SK-N-SH treated with all-trans-retinoic acid at 6 μM for 48 hours (cell line): ENCODE data around the gene C11orf91.
"Not testable (repeated sequence)": the region's sequence is repeated elsewhere in the genome, so short reads cannot be mapped to it uniquely, and the experiment has no call there.

Experiments used
- ARNTL ChIP-seq: fragments of 450-650 bp; formaldehyde crosslinking; IDR thresholded peaks from 2 replicates; pipeline ENCODE4 v1.5.0; 2020; ENCODE audit warnings: low read depth, mild to moderate bottlenecking, moderate library complexity, borderline replicate concordance
- ISL1 ChIP-seq: fragments of 250-450 bp; sonication (Bioruptor Pico); IDR thresholded peaks from 2 replicates; pipeline ENCODE4 v2.1.2; 2022; ENCODE audit warnings: mild to moderate bottlenecking, moderate library complexity
- OSR1 ChIP-seq: fragments of 250-450 bp; sonication (Bioruptor Pico); IDR thresholded peaks from 2 replicates; pipeline ENCODE4 v1.8.0; 2022; ENCODE audit warnings: moderate library complexity, mild to moderate bottlenecking, inconsistent platforms
- RARB ChIP-seq: fragments of 250-450 bp; sonication (Bioruptor Pico); IDR thresholded peaks from 2 replicates; pipeline ENCODE4 v1.8.0; 2021; ENCODE audit warnings: mild to moderate bottlenecking, moderate library complexity
- SNAI2 ChIP-seq: fragments of 250-450 bp; sonication (Bioruptor Pico); IDR thresholded peaks from 2 replicates; pipeline ENCODE4 v1.5.0; 2020; ENCODE audit warnings: mild to moderate bottlenecking, moderate library complexity
- TCF4 ChIP-seq: fragments of 250-450 bp; sonication (Bioruptor Pico); IDR thresholded peaks from 2 replicates; pipeline ENCODE4 v1.8.0; 2021; ENCODE audit warnings: mild to moderate bottlenecking, moderate library complexity, borderline replicate concordance
- ZC3H10 ChIP-seq: fragments of 250-450 bp; sonication (Bioruptor Pico); IDR thresholded peaks from 2 replicates; pipeline ENCODE4 v1.5.1; 2021; ENCODE audit warnings: mild to moderate bottlenecking, moderate library complexity
- ZFP30 ChIP-seq: fragments of 450-650 bp; formaldehyde crosslinking; IDR thresholded peaks from 2 replicates; pipeline ENCODE4 v1.5.0; 2022; ENCODE audit warnings: mild to moderate bottlenecking, moderate library complexity
- ZNF565 ChIP-seq: fragments of 450-650 bp; formaldehyde crosslinking; conservative IDR thresholded peaks from 2 replicates; pipeline ENCODE4 v1.5.0; 2020; ENCODE audit warnings: low read depth, mild to moderate bottlenecking, moderate library complexity
- ZNF70 ChIP-seq: fragments of 450-650 bp; formaldehyde crosslinking; IDR thresholded peaks from 2 replicates; pipeline ENCODE4 v1.5.0; 2020; ENCODE audit warnings: mild to moderate bottlenecking, moderate library complexity
- TF ChIP-seq, protein P1 (sequence below): fragments of 250-450 bp; sonication (Bioruptor Pico); IDR thresholded peaks from 2 replicates; pipeline ENCODE4 v1.8.0; 2020; ENCODE audit warnings: mild to moderate bottlenecking, moderate library complexity, borderline replicate concordance
- TF ChIP-seq, protein P2 (sequence below): fragments of 250-450 bp; sonication (Bioruptor Pico); IDR thresholded peaks from 2 replicates; pipeline ENCODE4 v1.5.0; 2020; ENCODE audit warnings: mild to moderate bottlenecking, moderate library complexity
- TF ChIP-seq, protein P3 (sequence below): fragments of 250-450 bp; sonication (Bioruptor Pico); IDR thresholded peaks from 2 replicates; pipeline ENCODE4 v1.5.1; 2020; ENCODE audit warnings: low read depth, mild to moderate bottlenecking, moderate library complexity
- TF ChIP-seq, protein P4 (sequence below): fragments of 250-450 bp; sonication (Bioruptor Pico); IDR thresholded peaks from 2 replicates; pipeline ENCODE4 v1.8.0; 2021; ENCODE audit warnings: low read depth, mild to moderate bottlenecking, moderate library complexity, borderline replicate concordance

- TF ChIP-seq, protein P1, sequence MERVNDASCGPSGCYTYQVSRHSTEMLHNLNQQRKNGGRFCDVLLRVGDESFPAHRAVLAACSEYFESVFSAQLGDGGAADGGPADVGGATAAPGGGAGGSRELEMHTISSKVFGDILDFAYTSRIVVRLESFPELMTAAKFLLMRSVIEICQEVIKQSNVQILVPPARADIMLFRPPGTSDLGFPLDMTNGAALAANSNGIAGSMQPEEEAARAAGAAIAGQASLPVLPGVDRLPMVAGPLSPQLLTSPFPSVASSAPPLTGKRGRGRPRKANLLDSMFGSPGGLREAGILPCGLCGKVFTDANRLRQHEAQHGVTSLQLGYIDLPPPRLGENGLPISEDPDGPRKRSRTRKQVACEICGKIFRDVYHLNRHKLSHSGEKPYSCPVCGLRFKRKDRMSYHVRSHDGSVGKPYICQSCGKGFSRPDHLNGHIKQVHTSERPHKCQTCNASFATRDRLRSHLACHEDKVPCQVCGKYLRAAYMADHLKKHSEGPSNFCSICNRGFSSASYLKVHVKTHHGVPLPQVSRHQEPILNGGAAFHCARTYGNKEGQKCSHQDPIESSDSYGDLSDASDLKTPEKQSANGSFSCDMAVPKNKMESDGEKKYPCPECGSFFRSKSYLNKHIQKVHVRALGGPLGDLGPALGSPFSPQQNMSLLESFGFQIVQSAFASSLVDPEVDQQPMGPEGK (CRISPR knock-in tag): not testable (repeated sequence)
- TF ChIP-seq TCF4 (CRISPR knock-in tag); ISL1 (CRISPR knock-in tag); RARB (CRISPR knock-in tag); ZNF565 (CRISPR knock-in tag); ZC3H10; SNAI2 (CRISPR knock-in tag); ARNTL (CRISPR knock-in tag); ZNF70 (CRISPR knock-in tag); ZFP30; OSR1 (CRISPR knock-in tag): not testable (repeated sequence)
- TF ChIP-seq, protein P2, sequence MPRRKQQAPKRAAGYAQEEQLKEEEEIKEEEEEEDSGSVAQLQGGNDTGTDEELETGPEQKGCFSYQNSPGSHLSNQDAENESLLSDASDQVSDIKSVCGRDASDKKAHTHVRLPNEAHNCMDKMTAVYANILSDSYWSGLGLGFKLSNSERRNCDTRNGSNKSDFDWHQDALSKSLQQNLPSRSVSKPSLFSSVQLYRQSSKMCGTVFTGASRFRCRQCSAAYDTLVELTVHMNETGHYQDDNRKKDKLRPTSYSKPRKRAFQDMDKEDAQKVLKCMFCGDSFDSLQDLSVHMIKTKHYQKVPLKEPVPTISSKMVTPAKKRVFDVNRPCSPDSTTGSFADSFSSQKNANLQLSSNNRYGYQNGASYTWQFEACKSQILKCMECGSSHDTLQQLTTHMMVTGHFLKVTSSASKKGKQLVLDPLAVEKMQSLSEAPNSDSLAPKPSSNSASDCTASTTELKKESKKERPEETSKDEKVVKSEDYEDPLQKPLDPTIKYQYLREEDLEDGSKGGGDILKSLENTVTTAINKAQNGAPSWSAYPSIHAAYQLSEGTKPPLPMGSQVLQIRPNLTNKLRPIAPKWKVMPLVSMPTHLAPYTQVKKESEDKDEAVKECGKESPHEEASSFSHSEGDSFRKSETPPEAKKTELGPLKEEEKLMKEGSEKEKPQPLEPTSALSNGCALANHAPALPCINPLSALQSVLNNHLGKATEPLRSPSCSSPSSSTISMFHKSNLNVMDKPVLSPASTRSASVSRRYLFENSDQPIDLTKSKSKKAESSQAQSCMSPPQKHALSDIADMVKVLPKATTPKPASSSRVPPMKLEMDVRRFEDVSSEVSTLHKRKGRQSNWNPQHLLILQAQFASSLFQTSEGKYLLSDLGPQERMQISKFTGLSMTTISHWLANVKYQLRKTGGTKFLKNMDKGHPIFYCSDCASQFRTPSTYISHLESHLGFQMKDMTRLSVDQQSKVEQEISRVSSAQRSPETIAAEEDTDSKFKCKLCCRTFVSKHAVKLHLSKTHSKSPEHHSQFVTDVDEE (CRISPR knock-in tag): not testable (repeated sequence)
- TF ChIP-seq, protein P3, sequence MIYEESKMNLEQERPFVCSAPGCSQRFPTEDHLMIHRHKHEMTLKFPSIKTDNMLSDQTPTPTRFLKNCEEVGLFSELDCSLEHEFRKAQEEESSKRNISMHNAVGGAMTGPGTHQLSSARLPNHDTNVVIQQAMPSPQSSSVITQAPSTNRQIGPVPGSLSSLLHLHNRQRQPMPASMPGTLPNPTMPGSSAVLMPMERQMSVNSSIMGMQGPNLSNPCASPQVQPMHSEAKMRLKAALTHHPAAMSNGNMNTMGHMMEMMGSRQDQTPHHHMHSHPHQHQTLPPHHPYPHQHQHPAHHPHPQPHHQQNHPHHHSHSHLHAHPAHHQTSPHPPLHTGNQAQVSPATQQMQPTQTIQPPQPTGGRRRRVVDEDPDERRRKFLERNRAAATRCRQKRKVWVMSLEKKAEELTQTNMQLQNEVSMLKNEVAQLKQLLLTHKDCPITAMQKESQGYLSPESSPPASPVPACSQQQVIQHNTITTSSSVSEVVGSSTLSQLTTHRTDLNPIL (CRISPR knock-in tag): not testable (repeated sequence)
- TF ChIP-seq, protein P4, sequence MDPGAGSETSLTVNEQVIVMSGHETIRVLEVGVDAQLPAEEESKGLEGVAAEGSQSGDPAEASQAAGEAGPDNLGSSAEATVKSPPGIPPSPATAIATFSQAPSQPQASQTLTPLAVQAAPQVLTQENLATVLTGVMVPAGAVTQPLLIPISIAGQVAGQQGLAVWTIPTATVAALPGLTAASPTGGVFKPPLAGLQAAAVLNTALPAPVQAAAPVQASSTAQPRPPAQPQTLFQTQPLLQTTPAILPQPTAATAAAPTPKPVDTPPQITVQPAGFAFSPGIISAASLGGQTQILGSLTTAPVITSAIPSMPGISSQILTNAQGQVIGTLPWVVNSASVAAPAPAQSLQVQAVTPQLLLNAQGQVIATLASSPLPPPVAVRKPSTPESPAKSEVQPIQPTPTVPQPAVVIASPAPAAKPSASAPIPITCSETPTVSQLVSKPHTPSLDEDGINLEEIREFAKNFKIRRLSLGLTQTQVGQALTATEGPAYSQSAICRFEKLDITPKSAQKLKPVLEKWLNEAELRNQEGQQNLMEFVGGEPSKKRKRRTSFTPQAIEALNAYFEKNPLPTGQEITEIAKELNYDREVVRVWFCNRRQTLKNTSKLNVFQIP: not testable (repeated sequence)
Observed at GRCh38 chr11:33727539-33727938, 26.9 kb upstream of the C11orf91 start.
